ENCODE measurements around the gene TTLL5.

- TF ChIP-seq POLR2A (IDR thresholded peaks at IDR 0.05) (no peak), CTCF (IDR thresholded peaks at IDR 0.05) (no peak)
Observed at GRCh38 chr14:75857199-75857598, 196.2 kb downstream of the TTLL5 start.
